ENCODE data around the gene SLC19A1. TPM values are rescaled to one million over a fixed set of nuclear protein-coding genes. Genes with fewer than 3 reads are reported as not detected.

SLC19A1 gene
- total RNA-seq, 1 experiment from 2014 or later, result 21.2 TPM

GRCh38 chr21:45545236-45545570 lies 3.0 kb upstream of the SLC19A1 start:
- no peak for DNase-seq (ENCODE audit: low spot score)

DNA sequence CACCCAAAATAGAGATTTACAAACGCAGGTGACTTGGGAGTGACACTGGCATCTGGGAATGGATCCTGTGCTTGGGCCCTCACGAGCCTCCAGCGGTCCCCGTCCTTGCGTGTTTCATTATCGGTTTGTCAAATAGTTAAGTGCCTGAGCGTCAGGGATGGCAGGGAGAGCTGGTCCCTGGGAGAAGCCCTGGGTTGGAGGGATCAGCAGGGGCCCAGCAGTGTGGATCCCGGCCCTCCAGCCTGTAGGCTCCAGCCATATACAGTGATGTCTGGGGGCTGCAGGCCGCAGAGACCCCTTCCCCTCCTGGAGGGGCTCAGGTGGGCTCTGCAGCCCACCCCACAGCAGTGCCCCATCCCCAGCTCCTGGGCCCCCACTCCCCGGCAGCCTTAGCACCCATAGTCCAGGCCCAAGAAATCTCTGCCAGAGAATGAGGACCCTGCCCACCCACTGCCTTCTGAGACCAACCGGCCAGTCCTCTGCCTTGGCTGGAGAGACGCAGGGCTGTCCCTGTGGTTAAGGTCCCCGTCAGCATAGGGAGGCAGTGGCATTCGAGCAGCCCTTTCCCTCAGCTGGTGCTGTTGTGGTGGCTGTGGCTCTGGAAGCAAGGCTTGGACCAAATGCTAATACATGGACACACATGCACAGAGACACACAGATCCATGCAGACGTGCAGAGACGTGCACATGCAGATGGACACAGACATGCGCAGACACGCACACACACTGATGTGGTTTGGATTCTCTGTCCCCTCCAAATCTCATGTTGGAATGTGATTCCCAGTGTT lies 2.4 kb upstream of the SLC19A1 start:
- no peak for DNase-seq (ENCODE audit: low spot score)

DNA sequence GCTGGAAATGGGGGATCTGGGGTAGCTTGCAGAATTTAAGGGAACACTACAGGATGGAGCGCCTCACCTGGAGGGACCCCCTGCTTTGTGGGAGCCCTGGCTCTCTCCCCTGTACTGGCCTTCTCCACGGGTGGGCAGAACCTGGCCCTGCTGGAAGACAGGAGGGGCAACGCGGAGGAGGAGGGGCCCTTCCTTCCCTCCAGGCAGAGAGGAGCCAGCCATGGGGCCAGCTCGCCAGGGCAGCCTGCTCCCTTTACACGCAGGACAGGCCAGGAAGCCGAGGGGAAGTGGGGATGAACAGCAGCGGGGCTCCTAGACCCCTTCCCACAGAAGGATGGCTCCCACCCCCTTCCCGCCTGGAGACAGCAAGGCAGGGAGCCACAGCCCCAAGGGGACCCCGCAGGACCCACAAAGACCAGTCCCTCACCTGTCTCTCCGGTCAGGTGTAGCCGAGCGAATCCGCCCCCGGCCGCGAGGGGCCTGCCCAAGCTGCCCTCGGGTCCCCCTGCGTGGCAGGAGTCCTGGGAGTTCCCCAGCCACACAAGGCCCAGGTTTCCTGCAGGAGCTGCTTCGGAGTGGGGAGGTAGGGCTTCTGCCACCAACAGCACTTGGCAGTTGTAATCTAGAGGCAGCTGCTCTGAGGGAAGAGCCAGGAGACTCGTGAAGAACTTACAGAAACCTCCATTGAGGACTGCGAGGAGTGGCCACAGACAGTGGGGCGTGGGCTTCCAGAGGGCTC lies 1.6 kb upstream of the SLC19A1 start:
- DNase-seq (ENCODE audit: low spot score), result no peak

DNA sequence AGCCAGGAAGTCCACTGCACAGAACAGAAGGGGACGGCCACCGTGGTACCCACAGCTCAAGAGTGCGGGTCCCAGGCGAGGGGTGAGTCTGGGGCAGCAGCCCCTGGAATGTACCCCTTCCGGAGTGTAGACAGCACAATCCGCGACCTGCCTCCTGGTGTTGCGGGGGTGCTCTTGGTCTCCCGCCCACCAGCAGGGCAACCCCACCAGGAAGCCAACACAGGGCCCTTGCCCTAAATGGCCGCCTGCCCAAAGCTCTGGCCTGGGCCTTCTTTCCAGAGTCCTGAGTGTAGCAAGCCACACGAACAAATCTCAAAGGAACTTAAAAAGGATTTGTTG lies 1.1 kb upstream of the SLC19A1 start:
- DNase-seq (ENCODE audit: low spot score), result no peak

DNA sequence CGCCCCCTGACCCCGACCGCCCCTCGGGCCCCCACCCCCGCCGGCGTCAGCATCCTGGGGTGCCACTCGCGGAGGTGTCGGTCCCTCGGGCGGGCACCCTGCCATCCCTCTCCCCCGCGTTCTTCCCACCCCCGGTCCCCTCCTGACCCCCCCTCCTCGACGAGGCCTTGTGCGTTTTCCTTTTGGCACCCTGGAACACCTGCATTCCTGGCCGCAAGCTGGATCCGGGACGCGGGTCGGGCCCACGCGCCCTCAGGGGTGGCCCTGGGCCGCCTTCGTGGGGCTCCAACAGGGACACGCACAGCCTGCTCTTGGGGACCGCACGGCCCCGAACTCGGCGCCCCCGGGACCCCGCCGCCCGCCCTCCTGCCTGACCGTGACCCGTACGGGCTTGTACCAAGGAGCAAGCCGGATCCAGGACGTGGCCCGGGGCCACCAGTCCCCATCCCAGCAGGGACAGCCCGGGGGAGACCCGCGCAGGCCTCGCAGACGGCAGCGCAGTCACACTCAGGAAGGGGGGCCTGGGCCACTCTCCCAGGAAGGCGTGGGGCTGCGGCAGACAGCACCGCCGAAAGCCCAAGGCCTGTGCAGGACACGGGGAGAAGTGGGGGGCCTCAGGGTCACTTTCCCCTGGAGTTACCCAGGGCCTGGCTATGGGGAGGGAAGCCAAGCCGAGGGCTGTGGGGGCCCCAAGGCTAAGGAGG lies 579 bp upstream of the SLC19A1 start:
- DNase-seq (ENCODE audit: low spot score), result no peak

DNA sequence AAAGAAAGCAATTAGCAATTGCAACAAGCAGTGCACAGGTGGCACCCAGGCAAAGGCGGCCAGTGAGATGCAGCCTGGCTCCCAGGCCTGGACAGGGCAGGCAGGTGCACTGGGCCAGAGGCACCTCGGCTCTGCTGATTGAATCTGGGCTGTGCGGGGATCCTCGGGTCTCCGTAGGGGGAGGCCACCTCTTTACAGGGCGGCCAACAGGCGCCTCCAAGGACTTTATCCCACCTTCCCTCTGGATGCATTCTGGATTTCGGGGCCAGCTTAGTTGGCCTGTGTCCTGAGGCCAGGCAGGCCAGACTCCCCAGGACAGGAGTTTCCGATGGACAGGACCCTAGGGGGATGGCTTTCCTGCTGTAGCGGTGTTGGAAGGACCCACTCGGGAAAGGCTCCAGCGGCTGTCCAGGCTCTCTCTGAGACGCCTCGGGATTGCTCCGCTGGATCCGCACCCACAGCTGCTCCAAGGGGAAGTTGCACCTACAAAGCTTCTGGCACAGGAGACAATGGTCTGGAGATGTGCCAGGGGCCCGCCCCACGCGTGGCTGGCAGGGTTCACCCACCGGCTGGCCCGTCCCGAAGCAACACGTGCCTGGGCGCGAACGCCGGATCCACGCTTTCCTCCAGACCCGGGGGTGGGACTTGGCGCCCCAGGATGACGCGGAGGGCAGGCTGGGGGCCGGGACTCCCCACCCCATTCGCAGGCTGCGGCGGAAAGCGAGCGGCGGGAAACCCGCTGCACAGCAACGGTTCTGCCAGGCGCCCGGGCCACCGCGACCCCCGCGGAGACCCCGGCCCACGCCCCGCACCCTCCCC lies 810 bp downstream of the SLC19A1 start:
- DNase-seq (ENCODE audit: low spot score), result peak; percentile 63

- no peak for DNase-seq (ENCODE audit: low spot score)
Observed at GRCh38 chr21:45540601-45540970, 1.7 kb downstream of the SLC19A1 start.

- DNase-seq (ENCODE audit: low spot score), result no peak
Observed at GRCh38 chr21:45539796-45540600, 2.2 kb downstream of the SLC19A1 start.

DNA sequence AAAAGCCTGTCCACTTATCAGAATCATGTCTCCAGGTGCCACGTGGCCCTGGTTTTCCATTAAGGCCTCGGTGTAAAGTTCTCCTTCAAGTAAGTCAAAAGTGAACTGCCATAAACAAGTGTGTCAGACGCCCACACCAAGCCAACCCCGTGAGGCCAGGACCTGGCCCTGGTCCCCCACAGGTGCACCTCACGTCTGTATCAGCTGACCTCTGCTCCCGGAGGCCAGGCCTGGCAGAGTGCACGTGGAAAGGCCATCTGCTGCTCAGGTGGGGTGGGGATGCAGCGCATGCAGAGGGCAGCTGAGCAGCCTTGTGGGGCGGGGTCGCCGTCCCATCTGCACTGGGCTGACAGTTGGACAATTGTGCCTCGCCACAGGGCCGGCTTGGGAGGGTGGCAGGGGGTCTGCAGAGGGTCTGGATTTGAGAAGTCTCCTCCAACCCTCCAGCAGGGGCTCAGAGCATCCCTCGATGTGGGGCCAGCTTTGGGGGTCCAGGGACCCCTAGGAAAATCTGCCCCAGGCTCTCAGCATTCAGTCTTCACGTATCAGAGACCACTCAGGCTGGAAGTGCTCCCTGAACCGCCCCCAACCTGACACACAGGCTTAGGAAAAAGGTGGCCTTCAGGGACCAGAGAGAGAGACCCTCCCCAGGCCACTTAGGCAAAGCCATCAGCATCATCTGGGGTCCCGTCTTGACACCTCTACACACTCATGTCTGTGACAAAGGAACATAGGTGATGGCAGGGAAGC lies 3.0 kb downstream of the SLC19A1 start:
- DNase-seq (ENCODE audit: low spot score), result no peak

- no peak for DNase-seq (ENCODE audit: low spot score)
Observed at GRCh38 chr21:45538381-45539045, 3.7 kb downstream of the SLC19A1 start.

DNA sequence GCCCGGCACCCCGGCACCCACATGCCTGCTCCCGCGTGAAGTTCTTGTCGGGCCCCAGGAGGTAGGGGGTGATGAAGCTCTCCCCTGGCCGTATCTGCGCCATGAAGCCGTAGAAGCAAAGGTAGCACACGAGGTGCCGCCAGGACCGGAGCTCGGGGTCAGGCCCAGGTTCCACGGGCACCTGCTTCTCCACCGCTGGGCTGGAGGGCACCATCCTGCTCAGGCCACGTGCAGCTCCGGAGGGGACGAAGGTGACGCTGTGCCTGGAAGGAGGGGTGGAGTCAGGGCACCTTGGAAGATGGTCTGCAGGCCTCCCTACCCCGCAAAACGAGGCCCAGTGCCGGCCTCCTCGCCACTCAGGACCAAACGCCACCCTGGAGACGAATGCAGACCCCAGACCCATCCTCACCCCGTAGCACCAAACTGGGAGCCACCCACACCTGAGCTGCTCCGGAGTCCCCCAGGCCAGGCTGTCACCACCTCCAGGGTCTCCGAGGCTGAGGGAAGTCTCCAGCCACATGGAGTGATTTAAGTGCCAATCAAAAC lies 4.4 kb downstream of the SLC19A1 start:
- no peak for DNase-seq (ENCODE audit: low spot score)

DNA sequence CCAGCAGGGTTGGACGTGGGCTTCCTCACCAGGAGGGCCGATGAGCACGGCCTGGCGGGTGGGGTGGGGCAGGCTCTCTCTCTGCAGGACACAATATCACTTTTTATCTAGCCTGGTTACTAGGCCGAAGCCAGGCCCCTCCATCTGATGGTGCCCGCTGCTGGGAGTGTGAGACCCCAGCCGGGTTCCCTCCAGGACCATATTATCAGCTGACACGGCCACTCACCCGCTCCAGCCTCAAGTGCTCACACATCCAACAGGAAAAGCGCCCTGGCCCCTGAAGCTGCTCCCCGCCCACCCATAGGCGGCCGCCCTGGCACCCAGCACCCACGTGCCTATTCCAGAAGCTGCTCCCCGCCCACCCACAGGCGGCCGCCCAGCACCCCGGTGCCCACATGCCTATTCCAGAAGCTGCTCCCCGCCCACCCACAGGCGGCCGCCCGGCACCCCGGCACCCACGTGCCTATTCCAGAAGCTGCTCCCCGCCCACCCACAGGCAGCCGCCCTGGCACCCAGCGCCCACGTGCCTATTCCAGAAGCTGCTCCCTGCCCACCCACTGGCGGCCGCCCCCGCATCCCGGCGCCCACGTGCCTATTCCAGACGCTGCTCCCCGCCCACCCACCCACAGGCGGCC lies 5.0 kb downstream of the SLC19A1 start:
- DNase-seq (ENCODE audit: low spot score), result no peak

DNA sequence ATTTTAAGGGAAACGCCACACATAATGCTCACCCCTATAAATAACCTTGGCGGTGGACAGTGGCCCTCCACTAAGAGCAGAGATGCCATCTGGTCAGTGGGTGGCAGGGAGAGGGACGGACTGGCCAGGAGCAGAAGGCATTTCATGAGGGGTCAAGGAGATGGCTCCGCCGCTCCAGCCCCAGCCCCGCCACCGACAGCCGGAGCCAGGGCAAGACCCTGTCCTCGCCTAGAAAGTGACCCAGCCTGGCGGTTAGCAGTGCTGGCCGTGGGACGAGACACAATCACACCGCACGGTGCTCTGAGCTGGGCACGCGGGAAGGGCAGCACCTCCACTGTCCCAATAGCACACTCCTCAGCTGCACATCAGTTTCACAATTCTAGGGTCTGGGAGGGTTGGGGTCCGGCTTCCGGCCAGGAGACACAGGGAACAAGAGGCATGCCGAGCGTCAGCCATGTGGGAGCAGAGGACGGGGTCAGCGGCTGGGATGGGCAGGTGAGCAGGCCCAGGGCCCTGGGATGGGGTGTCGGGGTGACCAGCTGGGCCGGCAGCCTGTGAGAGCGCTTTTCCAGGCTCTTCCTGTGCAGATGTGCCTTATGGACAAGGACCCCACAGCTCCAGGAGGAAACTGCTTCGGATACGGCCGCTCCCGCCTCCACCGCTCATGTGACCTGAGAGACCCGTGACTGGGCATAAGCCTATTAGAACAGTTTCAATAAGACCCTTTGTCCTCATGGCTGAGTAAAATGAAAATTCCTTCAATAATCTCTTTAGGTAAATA lies 5.7 kb downstream of the SLC19A1 start:
- DNase-seq (ENCODE audit: low spot score), result no peak

GRCh38 chr21:45535341-45536081 lies 6.7 kb downstream of the SLC19A1 start:
- DNase-seq (ENCODE audit: low spot score), result no peak

DNA sequence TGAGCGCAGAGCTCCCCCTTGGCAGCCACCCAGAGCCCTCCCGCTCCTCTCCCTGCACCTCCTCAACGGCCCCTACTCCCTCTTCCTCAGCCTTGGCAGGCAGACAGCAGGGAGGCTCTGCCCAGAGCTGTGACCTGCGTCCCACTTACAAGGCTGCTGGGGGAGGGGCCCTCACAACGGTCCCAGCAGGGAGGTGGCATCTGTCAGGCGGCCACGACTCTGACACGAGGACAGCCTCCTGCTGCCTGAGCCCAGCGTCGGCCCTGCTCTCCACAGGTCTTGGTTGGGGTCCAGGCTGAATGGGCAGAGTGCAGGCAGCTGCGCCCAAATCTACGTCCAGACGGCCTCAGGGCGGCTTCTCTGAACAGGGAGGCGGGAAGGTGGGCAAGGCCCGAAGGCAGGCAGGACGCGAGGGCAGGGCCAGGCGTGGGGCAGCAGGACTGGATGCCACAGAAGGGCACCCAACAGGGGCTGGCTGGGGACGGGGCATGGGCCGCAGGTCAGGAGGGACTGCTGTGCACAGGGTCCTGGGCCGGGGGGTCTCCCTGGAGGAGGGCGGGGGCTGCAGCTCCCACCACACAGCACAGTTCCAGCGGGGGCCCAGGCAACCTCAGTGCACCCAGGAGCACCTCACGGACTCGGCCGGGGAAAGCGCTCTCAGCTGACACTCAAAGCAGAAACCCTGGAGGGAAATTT lies 7.5 kb downstream of the SLC19A1 start:
- no peak for DNase-seq (ENCODE audit: low spot score)

- DNase-seq (ENCODE audit: low spot score), result no peak
Observed at GRCh38 chr21:45533846-45534635, 8.2 kb downstream of the SLC19A1 start.

Measured in A172 (cell line).